Fibroblast of the aortic adventitia (primary cell): ENCODE measurements around the gene NUDT5. TPM values are rescaled to one million over a fixed set of nuclear protein-coding genes. Genes with fewer than 3 reads are reported as not detected.

Source experiments
- DNase-seq: peaks from one replicate; pipeline ENCODE4 v3.0.0-alpha.2; 2010; ENCODE audit warnings: low read depth
- H3K4me3 ChIP-seq: 2 replicates; pipeline ENCODE4 v1.5.1; 2011; ENCODE audit warnings: low read depth, mild to moderate bottlenecking, control low read depth, low read length, moderate library complexity
- total RNA-seq: library from RNA; depleted of rRNA; stranded (reverse); fragments of >200 nt; gene quantifications from 2 replicates; pipeline ENCODE4 v1.2.3, GENCODE V29; 2012; ENCODE audit warnings: low replicate concordance
- TF ChIP-seq, protein P1 (sequence below): IDR thresholded peaks from 2 replicates; pipeline ENCODE4 v1.5.1; 2011; ENCODE audit warnings: mild to moderate bottlenecking, low read length, control low read depth, inconsistent platforms; ENCODE audit not compliant: insufficient read depth

NUDT5 gene
- total RNA-seq, 1 donor = 63.9 TPM

DNA sequence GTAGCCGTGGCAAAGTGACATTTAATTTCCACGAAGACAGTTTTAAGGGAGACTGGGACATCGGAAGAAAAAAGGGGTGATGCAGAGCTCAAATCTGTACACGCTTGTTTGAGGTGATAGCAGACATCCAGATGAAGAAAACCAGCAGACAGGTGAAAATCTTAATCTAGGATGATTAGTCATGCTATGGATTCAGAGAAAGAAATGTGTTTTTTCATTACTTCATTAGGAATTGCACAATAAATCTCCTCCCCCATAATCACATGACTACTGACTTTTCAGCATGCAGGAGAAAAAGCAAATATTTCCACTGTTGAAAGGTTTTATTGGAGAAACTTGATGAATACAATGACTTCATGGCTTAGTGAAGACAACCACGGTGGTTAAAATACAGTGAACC is 2.5 kb downstream of the NUDT5 start:
- TF ChIP-seq, protein P1, sequence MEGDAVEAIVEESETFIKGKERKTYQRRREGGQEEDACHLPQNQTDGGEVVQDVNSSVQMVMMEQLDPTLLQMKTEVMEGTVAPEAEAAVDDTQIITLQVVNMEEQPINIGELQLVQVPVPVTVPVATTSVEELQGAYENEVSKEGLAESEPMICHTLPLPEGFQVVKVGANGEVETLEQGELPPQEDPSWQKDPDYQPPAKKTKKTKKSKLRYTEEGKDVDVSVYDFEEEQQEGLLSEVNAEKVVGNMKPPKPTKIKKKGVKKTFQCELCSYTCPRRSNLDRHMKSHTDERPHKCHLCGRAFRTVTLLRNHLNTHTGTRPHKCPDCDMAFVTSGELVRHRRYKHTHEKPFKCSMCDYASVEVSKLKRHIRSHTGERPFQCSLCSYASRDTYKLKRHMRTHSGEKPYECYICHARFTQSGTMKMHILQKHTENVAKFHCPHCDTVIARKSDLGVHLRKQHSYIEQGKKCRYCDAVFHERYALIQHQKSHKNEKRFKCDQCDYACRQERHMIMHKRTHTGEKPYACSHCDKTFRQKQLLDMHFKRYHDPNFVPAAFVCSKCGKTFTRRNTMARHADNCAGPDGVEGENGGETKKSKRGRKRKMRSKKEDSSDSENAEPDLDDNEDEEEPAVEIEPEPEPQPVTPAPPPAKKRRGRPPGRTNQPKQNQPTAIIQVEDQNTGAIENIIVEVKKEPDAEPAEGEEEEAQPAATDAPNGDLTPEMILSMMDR = no peak
- peak; percentile 56 for DNase-seq
- H3K4me3 ChIP-seq = no peak overlapping the region

DNA sequence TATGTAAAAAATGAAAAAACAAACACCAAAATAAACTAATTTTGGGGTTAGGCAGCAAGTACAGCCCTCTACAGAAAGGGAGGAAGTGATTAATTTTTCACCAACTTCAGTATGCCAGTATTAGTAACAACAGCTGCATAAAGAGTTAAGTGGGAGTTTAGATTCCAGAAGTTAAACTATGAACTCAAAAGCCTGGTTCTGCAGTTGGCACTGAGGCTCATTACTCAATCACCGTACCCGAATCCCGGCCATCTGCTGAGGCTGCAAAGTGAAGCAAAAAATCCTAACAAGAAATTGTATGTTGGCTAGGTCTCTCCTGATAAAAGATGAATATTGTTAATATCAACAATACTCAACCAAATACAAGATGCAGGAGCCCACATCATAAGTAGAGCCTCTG is 4.0 kb downstream of the NUDT5 start:
- no peak for DNase-seq
- no peak overlapping the region for H3K4me3 ChIP-seq
- TF ChIP-seq, protein P1 = no peak

GRCh38 chr10:12189426-12189825 is 6.3 kb downstream of the NUDT5 start:
- TF ChIP-seq, protein P1 = no peak
- H3K4me3 ChIP-seq = no peak overlapping the region

DNA sequence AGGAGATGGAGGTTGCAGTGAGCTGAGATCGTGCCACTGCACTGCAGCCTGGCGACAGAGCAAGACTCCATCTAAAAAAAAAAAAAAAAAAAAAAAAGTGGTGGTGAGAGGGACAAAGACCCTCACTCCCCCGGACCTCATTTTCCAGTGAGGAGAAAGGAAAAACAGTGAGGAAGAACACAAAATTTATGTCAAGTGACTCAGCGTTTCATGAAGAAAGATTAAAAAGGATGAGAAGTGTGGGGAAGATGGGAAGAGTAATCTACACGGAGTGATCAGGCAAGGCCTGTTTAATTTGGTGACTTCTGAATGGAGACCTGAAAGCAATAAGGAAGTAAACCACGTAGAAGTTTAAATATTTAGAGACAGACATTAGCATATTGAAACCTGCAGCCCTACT is 7.0 kb downstream of the NUDT5 start:
- TF ChIP-seq, protein P1 = no peak
- DNase-seq = no peak
- no peak overlapping the region for H3K4me3 ChIP-seq

More at GRCh38 chr10:12189426-12189825, 6.3 kb downstream of the NUDT5 start:
- no peak for DNase-seq

GRCh38 chr10:12187321-12187905 is 8.3 kb downstream of the NUDT5 start:
- no peak for DNase-seq
- no peak overlapping the region for H3K4me3 ChIP-seq
- TF ChIP-seq, protein P1 = no peak

- H3K4me3 ChIP-seq = no peak overlapping the region
- TF ChIP-seq, protein P1 = no peak
- no peak for DNase-seq
Measured at GRCh38 chr10:12186323-12186722, 9.4 kb downstream of the NUDT5 start.

GRCh38 chr10:12184165-12184564 is 11.5 kb downstream of the NUDT5 start:
- DNase-seq = no peak
- no peak overlapping the region for H3K4me3 ChIP-seq
- TF ChIP-seq, protein P1 = no peak
